ENCODE measurements around the gene EXOC4.

EXOC4 gene

GRCh38 chr7:133697585-133697984, 444.7 kb downstream of the EXOC4 start:
- no peak for DNase-seq (ENCODE audit: low read depth in 1 of 2, low spot score in 1 of 2)

DNA sequence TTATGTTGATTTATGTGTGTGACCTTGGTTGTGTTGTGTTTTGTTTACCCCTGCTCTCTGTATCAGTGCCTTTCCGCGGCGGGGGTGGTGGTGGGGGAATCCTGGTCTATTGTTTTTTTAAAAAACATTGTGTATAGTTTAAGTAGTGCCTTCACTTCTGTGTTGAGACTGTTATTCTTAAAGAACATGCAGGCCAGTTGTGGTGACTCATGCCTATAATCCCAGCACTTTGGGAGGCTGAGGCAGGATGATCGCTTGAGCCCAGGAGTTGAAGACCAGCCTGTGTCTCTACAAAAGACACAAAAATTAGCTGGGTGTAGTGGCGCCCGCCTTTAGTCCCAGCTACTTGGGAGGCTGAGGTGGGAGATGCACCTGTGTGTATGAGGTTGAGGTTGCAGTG, 445.2 kb downstream of the EXOC4 start:
- no peak for DNase-seq (ENCODE audit: low read depth in 1 of 2, low spot score in 1 of 2)

GRCh38 chr7:133699386-133699785, 446.5 kb downstream of the EXOC4 start:
- DNase-seq (ENCODE audit: low read depth in 1 of 2, low spot score in 1 of 2), result no peak

DNA sequence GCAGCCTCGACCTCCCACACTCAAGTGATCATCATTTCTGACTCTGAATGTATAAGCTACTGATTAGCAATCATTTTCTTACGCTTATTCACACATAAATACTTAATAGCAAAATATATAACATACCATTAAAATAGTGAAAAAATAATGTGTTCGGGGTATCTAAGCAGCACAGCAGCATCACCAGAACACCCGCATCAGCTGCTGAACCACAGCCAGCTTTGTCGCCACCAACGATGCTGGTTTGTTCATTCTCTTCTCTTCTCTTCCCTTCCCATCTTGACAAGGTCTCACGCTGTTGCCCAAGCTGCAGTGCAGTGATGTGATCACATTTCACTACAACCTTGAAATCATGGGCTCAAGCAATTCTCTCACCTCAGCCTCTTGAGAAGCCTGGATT, 449.2 kb downstream of the EXOC4 start:
- no peak for DNase-seq (ENCODE audit: low read depth in 1 of 2, low spot score in 1 of 2)

GRCh38 chr7:133702960-133703359, 450.1 kb downstream of the EXOC4 start:
- DNase-seq (ENCODE audit: low read depth in 1 of 2, low spot score in 1 of 2), result no peak

DNA sequence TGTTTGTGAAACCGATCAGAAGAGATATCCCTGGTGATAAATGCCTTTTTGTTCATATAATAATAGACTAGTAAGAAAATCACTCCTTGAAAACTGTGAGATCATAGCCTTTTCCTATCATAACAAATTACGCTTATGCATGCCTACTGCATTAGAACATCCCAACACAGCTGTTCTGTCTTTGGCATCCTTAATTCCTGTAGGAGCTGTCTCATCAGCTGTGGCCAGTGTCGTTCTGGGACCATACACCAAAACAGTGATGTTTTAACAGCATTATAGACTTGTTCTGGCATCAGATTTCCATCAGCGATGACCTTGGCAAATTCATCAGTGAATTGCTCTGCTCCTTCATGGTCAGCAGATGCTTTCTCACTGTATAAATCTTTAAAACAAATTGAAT, 450.7 kb downstream of the EXOC4 start:
- DNase-seq (ENCODE audit: low read depth in 1 of 2, low spot score in 1 of 2), result no peak

DNA sequence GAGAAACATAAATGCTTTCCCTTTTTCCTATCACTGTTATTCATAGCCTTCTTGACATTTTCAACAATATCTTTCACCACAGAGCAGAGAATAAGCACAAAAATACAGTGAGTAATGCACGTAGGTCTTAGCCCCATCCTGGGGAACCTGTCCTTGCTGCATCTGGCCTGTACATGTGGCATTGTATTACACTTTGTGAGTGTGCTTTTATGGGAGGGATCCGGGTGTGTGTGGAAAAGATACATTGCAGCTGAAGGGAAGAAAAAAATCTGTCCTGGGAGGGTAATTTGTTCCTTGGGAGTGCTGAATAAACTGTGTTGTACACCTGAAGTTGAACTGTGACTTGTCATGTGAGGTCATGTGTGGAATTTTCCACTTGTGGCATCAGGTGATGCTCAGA, 451.6 kb downstream of the EXOC4 start:
- no peak for DNase-seq (ENCODE audit: low read depth in 1 of 2, low spot score in 1 of 2)

DNA sequence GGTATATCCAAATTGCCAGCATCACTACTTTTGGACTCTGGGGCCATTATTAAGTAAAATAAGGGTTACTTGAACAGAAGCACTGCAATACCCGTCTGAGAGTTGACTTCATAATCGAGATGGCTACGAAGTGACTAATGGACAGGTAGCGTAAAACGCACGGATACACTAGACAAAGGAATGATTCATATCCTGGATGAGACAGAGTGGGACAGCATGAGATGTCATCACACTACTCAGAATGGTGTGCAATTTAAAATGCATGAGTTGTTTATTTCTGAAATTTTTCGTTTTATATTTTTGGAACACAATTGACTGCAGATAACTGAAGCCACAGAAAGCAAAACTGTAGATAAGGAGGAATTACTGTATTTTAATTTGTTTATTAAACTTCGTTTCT, 452.7 kb downstream of the EXOC4 start:
- no peak for DNase-seq (ENCODE audit: low read depth in 1 of 2, low spot score in 1 of 2)

GRCh38 chr7:133706016-133706415, 453.1 kb downstream of the EXOC4 start:
- no peak for DNase-seq (ENCODE audit: low read depth in 1 of 2, low spot score in 1 of 2)

DNA sequence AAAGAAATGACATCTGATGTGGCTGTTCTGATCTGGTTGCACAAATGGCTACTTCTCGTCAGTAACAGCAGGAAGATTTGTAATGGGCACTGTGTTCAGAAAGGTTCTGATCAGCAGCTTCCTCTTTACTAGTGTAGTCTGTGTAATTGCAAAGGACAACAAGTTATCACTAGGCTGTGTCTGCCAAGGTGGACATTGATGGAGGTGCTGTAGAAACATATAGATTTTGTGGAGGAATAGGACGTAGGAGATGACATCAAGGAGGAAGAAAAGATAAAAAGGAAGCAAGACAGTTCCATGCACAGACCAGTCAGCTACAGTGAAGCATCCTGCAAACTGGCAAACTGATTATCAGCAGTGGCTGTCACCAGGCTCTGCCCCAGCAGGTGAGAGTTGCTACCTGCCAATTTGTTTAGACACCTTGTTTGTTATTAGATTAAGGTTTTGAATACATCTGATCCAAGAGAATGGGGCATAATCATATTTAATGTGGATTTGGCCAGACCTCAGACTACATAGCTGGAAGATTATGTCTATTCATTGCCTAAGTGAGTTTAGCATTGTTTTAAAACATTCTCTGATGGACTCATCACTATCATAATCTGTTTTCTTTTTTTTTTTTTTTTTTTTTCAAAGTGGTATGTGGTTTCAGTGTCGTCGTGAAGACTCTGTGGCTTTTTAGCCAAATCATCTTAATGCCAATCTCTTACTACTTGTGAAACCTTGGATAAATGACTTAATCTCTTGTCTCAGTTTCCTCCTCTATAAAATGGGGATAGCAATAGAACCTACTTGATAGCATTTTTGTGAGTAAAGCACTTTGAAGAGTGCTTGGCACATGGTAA, 456.4 kb downstream of the EXOC4 start:
- DNase-seq (ENCODE audit: low read depth in 1 of 2, low spot score in 1 of 2), result no peak

DNA sequence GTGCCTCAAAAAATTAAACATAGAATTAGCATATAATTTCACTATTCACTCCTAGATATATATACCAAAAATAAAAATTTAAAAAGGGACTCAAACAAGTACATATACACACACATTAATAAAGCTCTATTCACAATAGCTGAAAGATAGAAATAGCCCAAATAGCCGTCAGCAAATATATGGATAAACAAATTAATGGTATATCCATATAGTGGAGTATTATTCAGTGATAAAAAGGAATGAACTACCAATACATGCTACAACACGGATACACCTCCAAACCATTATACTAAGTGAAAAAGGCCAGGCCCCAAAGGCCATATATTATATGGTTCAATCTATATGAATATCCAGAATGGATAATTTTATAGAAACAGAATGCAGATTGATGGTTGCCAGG, 459.7 kb downstream of the EXOC4 start:
- DNase-seq (ENCODE audit: low read depth in 1 of 2, low spot score in 1 of 2), result no peak

DNA sequence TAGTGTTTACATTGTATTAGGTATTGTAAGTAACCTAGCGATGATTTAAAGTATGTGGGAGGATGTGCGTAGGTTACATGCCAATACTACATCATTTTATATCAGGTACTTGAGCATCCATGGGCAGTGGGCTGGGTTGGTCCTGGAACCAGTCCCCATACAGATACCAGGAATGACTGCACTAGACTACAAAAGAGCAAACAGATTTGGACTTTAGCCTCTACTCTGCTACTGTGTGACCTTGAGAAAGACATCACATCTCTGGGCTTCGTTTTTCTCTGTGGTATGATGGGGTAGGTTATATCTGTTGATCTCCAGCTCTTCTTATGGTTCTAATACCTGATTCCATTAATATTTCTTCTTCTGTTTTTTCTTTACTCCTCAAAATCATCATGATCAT, 461.8 kb downstream of the EXOC4 start:
- no peak for DNase-seq (ENCODE audit: low read depth in 1 of 2, low spot score in 1 of 2)

DNA sequence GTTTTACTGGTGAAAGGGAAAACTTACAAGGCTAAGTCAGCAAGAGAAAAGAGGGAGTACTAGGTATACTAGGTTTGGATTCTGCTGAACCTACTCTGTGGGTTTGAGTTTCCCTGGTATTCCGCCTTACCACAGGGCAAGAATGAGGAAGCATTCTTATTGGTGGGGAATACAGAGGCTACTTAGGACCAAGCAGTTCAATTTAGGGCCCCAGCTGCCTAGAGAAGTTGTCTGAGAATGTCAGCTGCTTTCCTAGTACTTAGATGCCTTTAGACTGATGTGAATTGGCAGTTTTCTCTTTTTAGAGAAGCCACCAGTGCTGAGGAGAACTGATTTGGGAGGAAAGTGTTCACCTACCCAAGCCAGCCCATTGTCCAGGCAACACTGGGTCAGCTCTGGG, 465.3 kb downstream of the EXOC4 start:
- no peak for DNase-seq (ENCODE audit: low read depth in 1 of 2, low spot score in 1 of 2)

GRCh38 chr7:133723044-133723443, 470.2 kb downstream of the EXOC4 start:
- DNase-seq (ENCODE audit: low read depth in 1 of 2, low spot score in 1 of 2), result no peak

- DNase-seq (ENCODE audit: low read depth in 1 of 2, low spot score in 1 of 2), result no peak
Observed at GRCh38 chr7:133724148-133724547, 471.3 kb downstream of the EXOC4 start.

GRCh38 chr7:133724694-133725093, 471.8 kb downstream of the EXOC4 start:
- DNase-seq (ENCODE audit: low read depth in 1 of 2, low spot score in 1 of 2), result no peak

DNA sequence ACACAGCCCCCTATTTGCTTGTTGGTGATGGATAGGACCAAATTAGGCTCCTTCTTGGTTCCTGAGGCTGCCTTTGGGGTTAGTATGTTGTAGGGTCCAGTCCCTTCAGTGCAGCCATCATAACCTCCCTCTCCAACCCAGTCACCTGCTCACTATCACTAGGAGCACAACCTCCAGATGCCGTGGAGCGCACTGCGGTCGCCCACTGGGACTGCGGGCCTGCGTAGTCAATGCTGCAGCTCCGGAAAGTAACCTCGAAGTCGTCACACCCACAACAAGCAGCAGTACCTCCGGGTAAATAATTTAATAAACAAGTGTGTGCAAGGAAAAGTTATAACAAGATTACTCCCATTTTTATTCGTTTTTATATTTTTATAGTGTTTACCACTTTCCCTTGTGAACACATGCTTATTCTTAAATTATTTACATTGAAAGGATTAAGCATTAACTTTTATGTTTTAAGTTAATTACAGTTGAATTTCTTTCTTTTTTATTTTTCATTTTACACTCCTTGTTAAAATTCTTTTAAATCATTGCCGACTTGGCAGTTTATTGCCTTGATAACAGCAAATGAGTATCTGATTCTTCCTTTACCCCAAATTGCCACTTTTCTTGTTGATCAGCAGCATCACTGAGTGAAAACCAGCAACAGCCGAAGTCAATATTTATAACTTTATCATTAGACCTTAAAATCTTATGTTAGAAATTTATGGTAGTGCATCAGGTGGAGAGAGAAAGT, 474.8 kb downstream of the EXOC4 start:
- DNase-seq (ENCODE audit: low read depth in 1 of 2, low spot score in 1 of 2), result no peak

- no peak for DNase-seq (ENCODE audit: low read depth in 1 of 2, low spot score in 1 of 2)
Observed at GRCh38 chr7:133730360-133730759, 477.5 kb downstream of the EXOC4 start.

GRCh38 chr7:133733401-133733800, 480.5 kb downstream of the EXOC4 start:
- no peak for DNase-seq (ENCODE audit: low read depth in 1 of 2, low spot score in 1 of 2)

GRCh38 chr7:133735222-133735621, 482.3 kb downstream of the EXOC4 start:
- no peak for DNase-seq (ENCODE audit: low read depth in 1 of 2, low spot score in 1 of 2)

GRCh38 chr7:133739817-133740216, 486.9 kb downstream of the EXOC4 start:
- no peak for DNase-seq (ENCODE audit: low read depth in 1 of 2, low spot score in 1 of 2)

DNA sequence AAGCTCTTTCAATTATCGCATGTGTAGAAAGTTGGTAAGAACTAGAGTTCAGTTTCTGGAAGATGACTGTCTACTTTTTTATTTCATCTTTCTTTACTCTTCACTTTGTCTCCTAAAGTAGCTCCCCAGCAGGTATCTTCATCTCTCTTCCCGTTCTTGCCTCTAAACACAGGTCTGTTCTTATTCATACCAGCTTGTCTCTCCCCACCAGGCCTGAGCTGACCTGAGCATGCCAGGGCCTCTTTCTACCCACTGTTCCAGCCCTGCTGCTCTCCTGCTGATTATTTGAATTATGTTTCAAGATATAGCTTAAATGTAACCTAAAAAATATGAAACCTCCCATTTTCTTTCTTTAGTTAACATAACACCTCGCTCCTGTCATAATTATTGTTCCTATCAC, 488.2 kb downstream of the EXOC4 start:
- no peak for DNase-seq (ENCODE audit: low read depth in 1 of 2, low spot score in 1 of 2)

DNA sequence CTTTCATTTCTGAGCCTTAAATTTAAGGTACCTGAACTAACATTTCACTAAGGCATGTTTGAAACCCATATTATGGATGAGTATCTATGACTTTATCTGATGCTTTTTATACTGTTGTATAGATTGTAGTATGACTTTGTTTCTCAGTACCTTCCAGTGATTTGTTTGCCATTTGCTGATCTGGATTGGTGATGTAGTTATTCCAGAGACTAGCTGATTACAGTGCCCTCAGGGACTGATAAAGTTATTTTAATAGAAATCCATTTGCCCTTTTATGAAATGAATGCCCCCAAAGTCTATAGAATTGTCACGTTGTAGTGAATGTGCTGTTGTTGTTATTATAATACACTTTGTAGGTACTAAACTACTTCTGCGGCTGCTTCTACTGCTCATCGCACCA, 488.8 kb downstream of the EXOC4 start:
- no peak for DNase-seq (ENCODE audit: low read depth in 1 of 2, low spot score in 1 of 2)

Data from activated CD4-positive, alpha-beta T cell treated with anti-CD3 and anti-CD28 coated beads, Interleukin-2, amount 50 U/mL, for 24 hours (primary cell).